ENCODE results near the gene GAS7. TPM values are rescaled to one million over a fixed set of nuclear protein-coding genes. Genes with fewer than 3 reads are reported as not detected.
"Not testable (repeated sequence)": the region's sequence is repeated elsewhere in the genome, so short reads cannot be mapped to it uniquely, and the experiment has no call there.

GAS7 gene
- total and polyA plus RNA-seq, 2 donors (not counting 1 experiment from before 2014, with no cell fraction given) = 3.4 to 13.6 TPM

DNA sequence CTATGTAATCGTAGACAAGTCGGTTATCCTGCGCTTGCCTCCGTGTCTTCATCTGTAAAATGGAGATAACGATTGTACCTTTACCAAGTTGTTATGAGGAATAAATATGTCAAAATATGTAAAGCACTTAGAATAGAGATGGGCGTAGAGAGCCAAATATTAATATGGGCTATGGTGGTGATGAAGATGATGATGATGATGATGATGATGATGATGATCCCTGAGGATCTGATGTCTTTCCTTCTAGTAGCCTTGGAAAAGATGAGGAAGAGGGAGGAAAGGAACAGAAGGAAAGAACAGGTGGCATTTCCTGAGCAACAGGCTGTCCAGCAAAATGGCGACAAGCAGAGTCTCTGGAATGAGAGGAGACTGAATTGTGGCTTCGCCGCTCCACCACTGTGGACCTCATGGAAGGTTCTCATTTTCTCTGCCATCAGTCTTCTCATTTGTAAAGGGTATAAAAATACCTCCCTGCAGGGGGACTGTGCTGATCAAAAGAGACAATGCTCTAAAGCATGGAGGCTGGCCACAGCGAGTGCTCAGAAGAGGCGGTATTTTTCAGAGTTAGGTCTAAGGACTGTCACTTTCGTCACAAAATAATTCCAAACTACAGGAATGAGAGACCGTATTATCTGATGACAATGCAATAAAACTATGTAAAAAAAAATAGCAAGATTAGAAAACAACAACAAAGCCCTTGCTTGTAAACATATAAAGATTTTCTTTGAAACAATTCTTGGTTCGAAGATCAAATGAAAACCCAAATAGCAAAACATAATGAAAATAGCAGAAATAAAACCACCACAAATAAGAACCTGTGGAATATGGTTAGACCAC lies 276.2 kb downstream of the GAS7 start:
- H3K27me3 Mint-ChIP-seq = no peaks in the 10 kb centered on the region
- CTCF ChIA-PET = interaction anchor here (1.1 to 7.0 kb wide), 3 partner anchors 689 to 696 kb away, joined by 3 to 137 read pairs (median 18); no protein-coding TSS in a partner anchor
- peaks cover 3% of the 10 kb centered on the region for H3K4me1 Mint-ChIP-seq
- WGBS (ENCODE audit: insufficient coverage) = 98% methylated on average over 3 of the region's 14 CpGs
- no peak overlapping the region for H3K4me3 ChIP-seq (ENCODE audit: control extremely low read depth in 1 of 5, extremely low read depth in 1 of 5, insufficient read depth in 1 of 5, low read depth in 2 of 5, low read length in 4 of 5)
- ATAC-seq (ENCODE audit: low read depth) (no peak), DNase-seq (no peak)
- TF ChIP-seq, protein P1, sequence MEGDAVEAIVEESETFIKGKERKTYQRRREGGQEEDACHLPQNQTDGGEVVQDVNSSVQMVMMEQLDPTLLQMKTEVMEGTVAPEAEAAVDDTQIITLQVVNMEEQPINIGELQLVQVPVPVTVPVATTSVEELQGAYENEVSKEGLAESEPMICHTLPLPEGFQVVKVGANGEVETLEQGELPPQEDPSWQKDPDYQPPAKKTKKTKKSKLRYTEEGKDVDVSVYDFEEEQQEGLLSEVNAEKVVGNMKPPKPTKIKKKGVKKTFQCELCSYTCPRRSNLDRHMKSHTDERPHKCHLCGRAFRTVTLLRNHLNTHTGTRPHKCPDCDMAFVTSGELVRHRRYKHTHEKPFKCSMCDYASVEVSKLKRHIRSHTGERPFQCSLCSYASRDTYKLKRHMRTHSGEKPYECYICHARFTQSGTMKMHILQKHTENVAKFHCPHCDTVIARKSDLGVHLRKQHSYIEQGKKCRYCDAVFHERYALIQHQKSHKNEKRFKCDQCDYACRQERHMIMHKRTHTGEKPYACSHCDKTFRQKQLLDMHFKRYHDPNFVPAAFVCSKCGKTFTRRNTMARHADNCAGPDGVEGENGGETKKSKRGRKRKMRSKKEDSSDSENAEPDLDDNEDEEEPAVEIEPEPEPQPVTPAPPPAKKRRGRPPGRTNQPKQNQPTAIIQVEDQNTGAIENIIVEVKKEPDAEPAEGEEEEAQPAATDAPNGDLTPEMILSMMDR (IDR thresholded peaks at IDR 0.05) = no peak
- TF ChIP-seq EZH2 (IDR thresholded peaks at IDR 0.05; ENCODE audit: borderline replicate concordance, insufficient read depth, low read depth, low read length, poor library complexity, severe bottlenecking) = no peak
- H3K27ac ChIP-seq (ENCODE audit: low read length in 2 of 2) = no peak overlapping the region
- H3K79me2 ChIP-seq (ENCODE audit: control insufficient read depth, insufficient read depth, low read length) = no peaks in the 10 kb centered on the region
- H3K4me3 Mint-ChIP-seq = no peak overlapping the region
- peaks cover 0 to 2% of the 10 kb centered on the region in 2 experiments for H3K36me3 ChIP-seq (replicated peaks in 1 of 2; ENCODE audit: control extremely low read depth in 1 of 2, control insufficient read depth in 1 of 2, extremely low read depth in 1 of 2, insufficient read depth in 2 of 2, low read length in 1 of 2)
- no peaks in the 10 kb centered on the region for H3K27me3 ChIP-seq (replicated peaks in 1 of 4; ENCODE audit: control extremely low read depth in 1 of 4, control insufficient read depth in 3 of 4, insufficient read depth in 4 of 4, low read length in 3 of 4)
- no peak overlapping the region for H3K9ac ChIP-seq (ENCODE audit: low read length)
- H3K9me3 Mint-ChIP-seq (ENCODE audit: insufficient read depth) = no peaks in the 10 kb centered on the region
- intact Hi-C loops (cut with micrococcal nuclease) = no loop called here
- H4K20me1 ChIP-seq (ENCODE audit: control insufficient read depth, insufficient read depth, low read length, poor library complexity, severe bottlenecking) = no peaks in the 10 kb centered on the region
- POLR2A ChIA-PET = no interaction called here
- H3K27ac Mint-ChIP-seq = no peak overlapping the region
- no peak overlapping the region for H3K4me2 ChIP-seq (replicated peaks; ENCODE audit: low read depth, low read length, poor library complexity, severe bottlenecking)
- H2AFZ ChIP-seq (ENCODE audit: insufficient read depth, low read depth, low read length, poor library complexity, severe bottlenecking) = no peak overlapping the region
- H3K4me1 ChIP-seq (ENCODE audit: control insufficient read depth in 2 of 2, insufficient read depth in 2 of 2, low read length in 2 of 2) = no peaks in the 10 kb centered on the region
- no peaks in the 10 kb centered on the region for H3K9me3 ChIP-seq (ENCODE audit: control extremely low read depth in 1 of 3, control insufficient read depth in 2 of 3, insufficient read depth in 1 of 3, low read length in 2 of 3)

DNA sequence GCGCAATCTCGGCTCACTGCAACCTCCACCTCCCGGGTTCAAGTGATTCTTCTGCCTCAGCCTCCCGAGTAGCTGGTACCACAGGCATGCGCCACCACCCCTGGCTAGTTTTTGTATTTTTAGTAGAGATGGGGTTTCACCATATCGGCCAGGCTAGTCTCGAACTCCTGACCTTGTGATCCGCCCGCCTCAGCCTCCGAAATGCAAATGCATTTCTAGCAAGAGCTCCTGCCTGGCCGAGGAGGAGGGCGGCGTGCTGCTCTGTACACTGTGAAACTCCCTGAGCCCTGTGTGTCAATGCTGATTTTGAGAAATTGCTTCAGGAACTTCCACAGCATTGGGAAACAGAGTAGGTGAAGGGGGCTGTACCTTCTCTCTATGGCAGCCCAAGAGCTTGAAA lies 277.2 kb downstream of the GAS7 start:
- H4K20me1 ChIP-seq (ENCODE audit: control insufficient read depth, insufficient read depth, low read length, poor library complexity, severe bottlenecking); H3K27me3 ChIP-seq (replicated peaks in 1 of 4; ENCODE audit: control extremely low read depth in 1 of 4, control insufficient read depth in 3 of 4, insufficient read depth in 4 of 4, low read length in 3 of 4); H3K27ac ChIP-seq (ENCODE audit: low read length in 2 of 2); H3K4me3 ChIP-seq (ENCODE audit: control extremely low read depth in 1 of 5, extremely low read depth in 1 of 5, insufficient read depth in 1 of 5, low read depth in 2 of 5, low read length in 4 of 5); H2AFZ ChIP-seq (ENCODE audit: insufficient read depth, low read depth, low read length, poor library complexity, severe bottlenecking); H3K9me3 Mint-ChIP-seq (ENCODE audit: insufficient read depth); H3K27me3 Mint-ChIP-seq; H3K36me3 ChIP-seq (replicated peaks in 1 of 2; ENCODE audit: control extremely low read depth in 1 of 2, control insufficient read depth in 1 of 2, extremely low read depth in 1 of 2, insufficient read depth in 2 of 2, low read length in 1 of 2); DNase-seq; H3K79me2 ChIP-seq (ENCODE audit: control insufficient read depth, insufficient read depth, low read length); H3K9ac ChIP-seq (ENCODE audit: low read length); H3K9me3 ChIP-seq (ENCODE audit: control extremely low read depth in 1 of 3, control insufficient read depth in 2 of 3, insufficient read depth in 1 of 3, low read length in 2 of 3); H3K27ac Mint-ChIP-seq; ATAC-seq (ENCODE audit: low read depth); H3K4me1 ChIP-seq (ENCODE audit: control insufficient read depth in 2 of 2, insufficient read depth in 2 of 2, low read length in 2 of 2); H3K4me2 ChIP-seq (replicated peaks; ENCODE audit: low read depth, low read length, poor library complexity, severe bottlenecking); POLR2A ChIA-PET; H3K4me1 Mint-ChIP-seq; intact Hi-C loops (cut with micrococcal nuclease); H3K4me3 Mint-ChIP-seq: not testable (repeated sequence)
- 86% methylated on average over 8 of the region's 13 CpGs for WGBS (ENCODE audit: insufficient coverage)
- CTCF ChIA-PET = interaction anchor here (0.7 to 3.8 kb wide), 3 partner anchors 11 to 697 kb away, joined by 3 to 18 read pairs (median 3); no protein-coding TSS in a partner anchor

Data from B cell (primary cell).